ENCODE measurements around the gene SP6.

The SP6 gene

DNA sequence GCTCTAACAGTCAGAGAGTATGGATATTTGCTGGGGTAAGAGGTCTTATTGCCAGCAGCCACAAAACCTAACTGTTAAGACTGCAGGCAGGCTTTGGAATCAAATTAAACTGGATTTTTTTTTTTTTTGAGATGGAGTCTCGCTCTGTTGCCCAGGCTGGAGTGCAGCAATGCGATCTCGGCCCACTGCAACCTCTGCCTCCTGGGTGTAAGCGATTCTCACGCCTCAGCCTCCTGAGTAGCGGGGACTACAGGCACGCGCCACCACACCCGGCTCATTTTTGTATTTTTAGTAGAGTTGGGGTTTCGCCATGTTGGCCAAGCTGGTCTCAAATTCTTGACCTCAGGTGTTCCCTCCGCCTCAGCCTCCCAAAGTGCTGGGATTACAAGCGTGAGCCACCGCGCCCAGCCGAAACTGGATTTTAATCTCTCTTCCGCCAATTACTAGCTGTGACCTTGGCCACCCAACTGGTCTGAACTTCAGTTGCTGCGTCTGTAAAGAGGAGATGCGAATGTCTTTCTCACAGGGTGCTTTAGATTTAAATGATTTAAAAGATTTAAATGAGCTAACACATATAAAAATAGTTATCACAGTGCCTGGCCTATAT is 20.5 kb downstream of the SP6 start:
- DNase-seq (ENCODE audit: extremely low read depth, low read depth): no peak
- TF ChIP-seq CTCF (IDR thresholded peaks at IDR 0.05; ENCODE audit: low read depth, low read length): no peak

GRCh38 chr17:47829870-47830269 is 21.1 kb downstream of the SP6 start:
- TF ChIP-seq CTCF (IDR thresholded peaks at IDR 0.05; ENCODE audit: low read depth, low read length): no peak
- no peak for DNase-seq (ENCODE audit: extremely low read depth, low read depth)

DNA sequence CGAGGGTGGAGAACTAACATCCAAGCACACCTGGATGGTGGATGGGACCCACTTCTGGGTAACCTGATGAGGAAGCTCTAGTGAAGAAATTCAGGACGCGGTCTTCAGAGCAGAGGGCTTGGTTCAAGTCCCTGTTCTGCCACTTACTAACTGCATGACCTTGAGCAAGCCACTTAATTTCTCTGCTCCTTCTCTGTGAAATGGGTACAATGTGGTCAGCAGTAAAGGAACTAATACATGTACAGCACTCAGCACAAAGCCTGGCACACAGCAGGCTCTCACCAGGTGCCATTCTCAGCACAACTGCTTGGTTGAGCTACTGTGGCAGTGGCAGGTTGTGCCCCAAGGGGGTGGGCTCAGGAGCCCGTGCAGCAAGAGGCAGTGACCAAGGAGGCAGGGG is 27.4 kb downstream of the SP6 start:
- TF ChIP-seq CTCF (IDR thresholded peaks at IDR 0.05; ENCODE audit: low read depth, low read length): no peak
- DNase-seq (ENCODE audit: extremely low read depth, low read depth): no peak

- DNase-seq (ENCODE audit: extremely low read depth, low read depth): no peak
- TF ChIP-seq CTCF (IDR thresholded peaks at IDR 0.05; ENCODE audit: low read depth, low read length): no peak
Measured at GRCh38 chr17:47822785-47823184, 28.2 kb downstream of the SP6 start.

- peak; percentile 19 for TF ChIP-seq CTCF (IDR thresholded peaks at IDR 0.05; ENCODE audit: low read depth, low read length)
Measured at GRCh38 chr17:47821424-47822391, 29.3 kb downstream of the SP6 start, which contains the start of gene OSBPL7. TSS of gene OSBPL7 (minus strand) at chr17:47821794. CDS start at chr17:47820278, 1,516 bp downstream.

DNA sequence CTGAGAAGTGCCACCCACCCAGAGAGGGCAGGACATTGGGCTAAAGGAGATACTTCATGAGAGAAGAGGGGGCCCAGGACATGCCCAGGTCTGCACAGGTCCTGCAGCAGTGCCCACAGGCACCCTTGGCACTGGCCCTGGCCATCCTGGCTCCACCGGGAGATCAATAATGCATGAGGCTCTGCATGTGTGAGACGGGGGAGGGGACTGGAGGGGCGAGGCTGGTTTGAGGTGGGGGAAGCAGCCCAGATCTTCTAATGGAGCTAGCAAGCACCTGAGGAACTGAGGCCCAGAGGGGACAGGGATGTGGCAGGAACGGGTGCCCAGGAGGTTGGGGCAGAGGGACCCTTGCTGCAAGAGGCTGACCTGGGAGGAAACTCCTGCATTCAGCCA is 29.9 kb downstream of the SP6 start:
- TF ChIP-seq CTCF (IDR thresholded peaks at IDR 0.05; ENCODE audit: low read depth, low read length): no peak
- DNase-seq (ENCODE audit: extremely low read depth, low read depth): no peak

More at GRCh38 chr17:47821424-47822391, 29.3 kb downstream of the SP6 start, which contains the start of gene OSBPL7:
- DNase-seq (ENCODE audit: extremely low read depth, low read depth): peak; percentile 31

All from AG09319 (cell line).